ENCODE measurements around the gene HSD17B12. TPM values are rescaled to one million over a fixed set of nuclear protein-coding genes. Genes with fewer than 3 reads are reported as not detected.

Gene HSD17B12
- total and polyA plus RNA-seq, 2 of the 8 experiments (the other 6 are each of a cell fraction or from before 2014, with no cell fraction given): 46.0 to 121 TPM

DNA sequence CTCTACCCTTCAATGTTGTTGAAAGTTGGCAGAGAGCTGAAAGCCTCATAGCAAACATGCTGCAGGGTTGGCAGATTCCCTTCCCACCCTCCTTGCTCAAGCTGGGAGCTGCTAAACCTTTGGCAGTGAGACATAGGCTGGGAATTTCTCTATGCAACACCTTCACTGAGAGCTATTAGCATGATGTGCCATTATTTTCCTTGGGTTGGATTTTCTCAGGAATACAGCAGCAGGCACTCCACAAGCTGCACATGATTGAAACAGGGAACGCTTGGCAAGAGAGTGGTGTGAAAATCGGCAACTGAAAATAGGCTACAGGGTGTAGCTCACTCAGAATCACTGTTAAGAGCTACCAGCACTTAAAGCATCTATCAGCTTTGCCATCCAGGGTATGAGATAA lies 190.5 kb downstream of the HSD17B12 start (continued):
- no peak for TF ChIP-seq CTBP2 (IDR thresholded peaks at IDR 0.05; ENCODE audit: borderline replicate concordance, insufficient read depth, insufficient read length, low read length)
- no peak for TF ChIP-seq JUND (IDR thresholded peaks at IDR 0.05; ENCODE audit: low read length)
- TF ChIP-seq, protein P1, sequence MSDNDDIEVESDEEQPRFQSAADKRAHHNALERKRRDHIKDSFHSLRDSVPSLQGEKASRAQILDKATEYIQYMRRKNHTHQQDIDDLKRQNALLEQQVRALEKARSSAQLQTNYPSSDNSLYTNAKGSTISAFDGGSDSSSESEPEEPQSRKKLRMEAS (IDR thresholded peaks at IDR 0.05): no peak
- TF ChIP-seq TAF7 (optimal IDR thresholded peaks at IDR 0.05; ENCODE audit: borderline replicate concordance, low read depth, low read length): no peak
- no peak for TF ChIP-seq SAP30 (IDR thresholded peaks at IDR 0.05; ENCODE audit: insufficient read depth, insufficient replicate concordance, low read length)
- TF ChIP-seq KDM5A (IDR thresholded peaks at IDR 0.05; ENCODE audit: low read length): no peak
- no peak for TF ChIP-seq CHD1 (IDR thresholded peaks at IDR 0.05; ENCODE audit: low read depth, low read length)
- no peak for TF ChIP-seq BRCA1 (IDR thresholded peaks at IDR 0.05; ENCODE audit: low read depth, low read length)

Measured in H1 (cell line).